Putamen (tissue), 1 donor: ENCODE measurements around the gene TSGA10.
A peak's percentile ranks its signal among the peaks of the same experiment; 100 is the strongest.
"Not testable (repeated sequence)": the region's sequence is repeated elsewhere in the genome, so short reads cannot be mapped to it uniquely, and the experiment has no call there.

Experiments used
- DNase-seq: peaks from one replicate; pipeline ENCODE4 v3.0.0-alpha.2; 2016; ENCODE audit warnings: low spot score

The TSGA10 gene

DNA sequence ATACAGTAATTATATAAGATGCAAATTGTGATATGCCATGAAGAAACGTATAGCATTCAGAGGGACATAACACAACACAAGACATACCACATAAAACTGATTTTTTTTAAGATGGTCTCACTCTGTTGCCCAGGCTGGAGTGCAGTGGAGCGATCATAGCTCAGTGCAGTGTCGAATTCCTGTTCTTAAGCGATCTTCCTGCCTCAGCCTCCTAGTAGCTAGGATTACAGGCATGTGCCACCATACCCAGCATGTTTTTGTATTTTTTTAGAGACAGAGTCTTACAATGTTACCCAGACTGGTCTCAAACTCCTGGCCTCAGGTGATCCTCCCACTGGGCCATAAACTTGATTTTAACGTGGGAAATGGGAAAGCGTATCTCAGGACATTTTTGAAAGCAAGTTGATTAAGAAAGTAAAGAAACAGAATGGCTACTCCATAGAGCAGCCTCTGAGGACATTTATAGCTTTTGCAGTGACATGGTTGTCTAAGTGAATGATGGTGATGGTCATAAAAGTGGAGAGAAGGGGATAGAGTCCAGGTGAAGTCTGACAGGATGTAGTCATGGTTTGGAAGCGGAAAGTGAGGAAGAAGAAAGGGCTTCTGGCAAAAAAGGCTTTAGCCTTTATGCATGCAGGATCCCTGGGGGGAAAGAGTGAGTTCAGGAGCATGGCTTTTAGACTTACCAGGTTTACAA is 2.4 kb downstream of the TSGA10 start:
- DNase-seq: no peak

DNA sequence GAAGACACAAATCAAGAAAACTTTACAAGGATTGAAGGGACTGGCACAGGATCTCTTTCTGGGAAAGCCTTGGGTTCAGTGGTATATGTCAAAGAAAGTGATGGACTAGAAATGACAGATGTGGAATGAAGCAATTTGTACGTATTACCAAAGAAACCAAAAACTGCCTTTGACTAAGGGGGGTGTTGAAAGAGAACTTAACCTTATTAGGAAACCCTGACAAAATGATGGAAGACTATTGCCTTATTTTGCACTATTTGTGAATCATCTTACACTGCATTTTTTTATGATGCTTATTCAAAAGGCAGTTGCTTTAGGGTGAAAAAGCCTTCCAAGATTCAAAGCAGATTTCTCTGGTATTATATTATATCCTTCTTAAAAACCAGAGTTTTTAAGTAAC is 4.0 kb downstream of the TSGA10 start:
- no peak for DNase-seq

DNA sequence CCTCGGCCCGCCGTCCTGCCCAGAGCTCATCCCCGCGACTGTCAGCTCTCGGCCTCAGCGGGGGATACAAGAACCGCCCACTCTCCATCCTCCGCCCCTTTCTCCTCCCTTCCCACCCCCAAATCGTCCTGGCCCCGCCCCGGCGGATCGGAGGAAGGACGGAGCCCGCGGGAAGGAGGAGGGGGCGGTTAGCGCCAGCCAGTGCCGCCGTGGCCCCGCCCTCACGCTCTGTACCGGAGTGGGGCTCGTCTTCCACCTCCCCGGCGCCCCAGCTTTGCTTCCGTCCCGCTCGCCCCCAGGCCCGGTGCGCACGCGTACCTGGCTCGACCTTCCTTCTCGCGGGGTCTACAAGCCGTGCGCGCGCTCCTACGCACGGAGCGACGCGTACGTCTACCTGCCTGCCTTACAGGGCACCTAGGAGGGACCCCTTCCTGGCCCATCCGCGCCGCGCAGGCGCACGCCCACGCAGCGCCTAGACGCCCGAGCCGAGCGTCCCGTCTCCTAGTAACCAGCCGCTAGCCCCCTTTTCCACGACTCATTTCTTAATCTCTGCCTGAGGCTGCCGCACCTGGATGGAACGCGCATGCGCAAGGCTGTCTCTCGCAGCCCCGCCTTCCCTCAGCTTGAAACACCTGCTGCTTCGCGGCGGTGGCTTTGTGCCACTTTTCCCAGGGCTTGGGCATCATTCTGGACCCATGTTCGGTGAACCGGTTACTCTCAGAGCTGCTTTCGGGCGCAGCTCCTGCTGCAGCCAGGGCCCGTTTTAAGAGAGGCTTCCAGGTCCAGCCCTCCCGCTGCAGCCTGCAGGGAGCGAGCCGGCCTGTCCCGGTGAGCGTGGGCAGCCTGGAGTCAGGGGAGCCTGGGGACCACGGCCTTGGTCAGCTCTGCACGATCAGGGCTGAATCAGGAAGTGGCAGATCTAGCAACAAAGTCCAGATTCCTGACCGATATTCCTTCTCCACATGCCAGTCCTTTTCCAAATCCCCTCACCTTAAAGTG is 13.3 kb downstream of the TSGA10 start, which contains the start of gene C2orf15:
Gene C2orf15 (plus strand): TSS at position 598 of the 999 bp plus-strand sequence. CDS start 8,852 bp downstream, outside the sequence.
- peak; percentile 95 for DNase-seq

DNA sequence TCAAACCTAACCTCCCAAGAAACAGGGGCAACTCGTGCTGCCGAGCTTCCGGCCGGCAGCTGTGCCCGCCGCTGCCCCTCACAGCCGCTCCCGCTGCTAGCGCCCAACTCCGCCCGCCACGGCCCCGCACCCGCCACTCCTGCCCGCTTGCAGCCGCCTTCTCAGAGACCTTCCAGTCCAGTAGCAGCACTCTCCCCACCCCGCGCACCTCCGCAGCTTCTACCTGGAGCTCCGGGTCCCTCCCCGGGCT is 14.0 kb downstream of the TSGA10 start:
- no peak for DNase-seq

DNA sequence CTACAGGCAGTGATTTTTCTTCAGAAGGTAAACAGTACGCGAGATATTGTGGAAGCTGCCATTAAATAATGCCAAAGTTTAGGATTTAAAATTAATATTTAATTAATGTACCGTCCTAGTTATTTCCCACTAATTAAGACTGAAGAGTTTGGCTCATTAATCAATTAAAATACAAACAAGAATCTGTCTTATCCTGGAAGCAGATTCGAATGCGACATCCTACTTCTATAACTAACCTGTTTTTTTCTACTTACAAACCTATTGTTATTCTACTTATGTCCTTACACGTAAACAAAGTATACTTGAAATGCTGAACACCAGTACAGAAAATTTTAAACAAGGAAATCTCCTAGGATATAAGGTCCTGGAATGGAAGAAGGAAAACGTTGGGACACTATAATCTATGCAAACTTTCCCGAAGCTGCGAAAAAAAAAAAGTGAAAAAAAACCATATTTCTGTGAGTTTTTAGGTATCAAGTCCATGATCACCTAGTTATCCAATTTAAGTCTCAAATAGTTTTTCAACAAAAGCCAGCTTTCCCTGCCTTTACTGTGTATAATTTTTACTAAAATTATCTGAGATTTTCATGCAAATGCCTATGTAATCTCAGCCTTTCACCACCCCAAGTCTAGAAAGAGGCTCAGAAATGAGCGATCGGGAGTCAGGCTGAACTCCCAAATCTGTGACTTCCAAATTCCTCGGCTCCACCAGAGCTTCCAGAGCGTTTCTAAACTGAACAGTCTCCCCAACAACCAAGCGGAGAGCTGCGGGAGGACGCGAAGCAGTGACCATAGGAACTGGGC is 14.5 kb downstream of the TSGA10 start:
- DNase-seq: no peak

DNA sequence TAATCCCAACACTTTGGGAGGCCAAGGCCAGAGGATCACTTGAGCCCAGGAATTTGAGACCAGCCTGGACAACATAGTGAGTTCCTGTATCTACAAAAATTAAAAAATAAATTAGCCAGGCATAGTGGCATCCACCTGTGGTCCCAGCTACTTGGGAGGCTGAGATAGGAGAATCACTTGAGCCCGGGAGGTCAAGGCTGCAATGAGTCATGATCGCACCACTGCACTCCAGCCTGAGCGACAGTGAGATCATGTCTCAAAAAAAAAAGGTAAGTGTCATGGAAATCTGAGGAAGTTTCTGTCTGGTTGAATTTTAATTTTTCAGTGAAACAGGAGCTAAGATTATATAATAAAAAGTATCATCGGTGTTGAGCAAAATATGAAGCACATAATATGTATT is 15.7 kb downstream of the TSGA10 start:
- DNase-seq: no peak

DNA sequence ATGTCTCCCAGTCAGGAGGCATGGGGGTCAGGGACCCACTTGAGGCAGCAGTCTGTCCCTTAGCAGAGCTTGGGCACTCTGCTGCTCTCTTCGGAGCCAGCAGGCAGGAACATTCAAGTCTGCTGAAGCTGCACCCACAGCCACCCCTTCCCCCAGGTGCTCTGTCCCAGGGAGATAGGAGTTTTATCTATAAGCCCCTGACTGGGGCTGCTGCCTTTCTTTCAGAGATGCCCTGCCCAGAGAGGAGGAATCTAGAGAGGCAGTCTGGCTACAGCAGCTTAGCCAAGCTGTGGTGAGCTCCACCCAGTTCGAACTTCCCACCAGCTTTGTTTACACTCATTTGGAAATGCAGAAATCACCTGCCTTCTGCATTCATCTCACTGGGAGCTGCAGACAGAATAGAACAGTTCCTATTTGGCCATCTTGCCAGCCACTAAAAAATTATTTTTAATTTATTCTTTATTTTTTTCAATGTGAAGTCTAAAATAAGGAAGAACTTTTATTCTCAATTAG is 19.6 kb downstream of the TSGA10 start:
- DNase-seq: not testable (repeated sequence)

DNA sequence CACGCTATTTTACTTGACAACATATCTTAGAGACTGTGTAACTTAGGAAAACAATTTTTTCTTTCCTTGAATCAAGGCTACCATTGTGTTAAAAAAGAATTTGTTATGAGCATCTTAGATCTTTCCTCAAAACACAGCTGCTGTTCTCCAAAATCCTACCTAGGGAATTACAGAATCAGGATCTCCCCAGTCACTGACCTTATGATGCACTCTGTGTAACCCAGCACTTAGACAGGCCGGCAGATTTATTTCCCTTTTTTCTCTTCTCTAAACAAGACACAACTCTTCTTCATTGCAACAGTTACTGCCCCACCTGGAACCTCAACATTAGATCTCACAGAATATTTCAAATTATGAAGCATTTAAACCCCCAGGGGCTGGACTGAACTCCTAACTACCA is 26.8 kb downstream of the TSGA10 start:
- DNase-seq: no peak

DNA sequence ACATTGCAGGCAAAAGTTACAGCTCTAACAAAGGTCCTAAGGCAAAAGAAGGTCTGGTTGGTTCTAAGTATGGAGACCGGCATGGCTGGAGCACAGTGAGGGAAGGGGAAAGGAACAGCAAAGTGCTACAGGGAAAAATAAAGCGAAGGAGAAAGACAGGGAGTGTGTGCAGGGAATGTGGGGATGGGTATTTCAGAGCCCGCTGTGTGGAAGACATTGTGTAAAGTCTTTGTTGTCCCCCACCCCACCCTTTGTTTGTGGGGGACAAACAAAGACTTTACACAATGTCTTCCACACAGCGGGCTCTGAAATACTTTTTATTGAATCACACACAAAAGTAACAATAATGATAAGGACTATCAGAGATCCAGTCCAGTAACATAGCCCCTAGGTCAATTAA is 42.1 kb downstream of the TSGA10 start:
- DNase-seq: peak; percentile 51

DNA sequence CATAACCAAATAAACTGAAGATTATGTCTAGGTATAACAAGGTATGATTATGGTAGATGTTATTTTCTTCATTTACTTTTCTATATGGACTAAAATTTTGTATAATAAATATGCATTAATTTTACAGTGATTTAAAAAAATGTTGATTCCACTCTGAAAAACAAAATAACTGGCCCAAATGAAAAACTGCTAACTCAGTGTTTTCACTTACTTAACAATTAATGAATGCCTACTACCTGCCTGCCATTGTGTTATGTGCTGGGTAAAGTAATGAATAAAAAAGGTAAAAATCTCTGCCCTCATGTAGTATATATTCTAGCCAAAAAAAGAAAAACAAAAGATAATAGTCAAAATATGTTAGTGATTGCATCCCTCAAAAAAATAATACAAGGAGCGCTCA is 42.8 kb downstream of the TSGA10 start:
- DNase-seq: no peak

DNA sequence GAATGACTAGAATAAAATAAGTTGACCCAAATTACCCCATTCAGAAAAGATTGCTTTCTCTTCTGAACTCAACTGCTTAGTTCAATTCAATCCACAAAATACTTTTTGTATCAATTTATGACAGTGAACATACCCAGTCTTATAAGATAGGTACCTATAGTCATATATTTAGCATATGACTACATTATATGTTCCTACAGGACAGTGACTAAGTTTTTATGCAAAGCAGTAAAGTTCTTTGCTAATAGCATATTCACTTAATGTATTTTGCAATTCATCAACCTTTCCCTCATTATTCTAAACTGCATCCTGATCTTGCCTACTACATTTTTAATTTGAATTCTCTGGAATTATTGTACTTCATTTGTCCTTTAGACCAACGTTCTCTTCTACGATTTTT is 43.5 kb downstream of the TSGA10 start:
- DNase-seq: no peak

DNA sequence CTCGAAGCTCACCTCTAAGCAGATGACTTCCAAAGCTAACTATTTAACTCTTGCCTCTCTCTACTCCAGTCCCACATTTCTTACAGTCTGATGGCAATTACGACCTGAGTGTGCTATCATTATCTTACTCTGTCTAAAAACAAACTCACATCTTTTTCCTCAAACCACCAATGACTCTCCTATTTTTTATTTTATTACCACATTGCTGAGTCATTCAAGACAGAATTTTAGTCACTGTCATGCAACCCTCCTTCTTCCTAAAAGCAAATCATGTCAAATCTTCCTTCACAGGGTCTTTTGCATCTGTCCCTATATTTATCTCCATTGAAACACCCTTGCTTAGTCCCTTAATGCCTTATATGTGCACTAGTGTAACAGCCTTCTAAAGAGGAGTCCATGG is 47.8 kb downstream of the TSGA10 start:
- no peak for DNase-seq

DNA sequence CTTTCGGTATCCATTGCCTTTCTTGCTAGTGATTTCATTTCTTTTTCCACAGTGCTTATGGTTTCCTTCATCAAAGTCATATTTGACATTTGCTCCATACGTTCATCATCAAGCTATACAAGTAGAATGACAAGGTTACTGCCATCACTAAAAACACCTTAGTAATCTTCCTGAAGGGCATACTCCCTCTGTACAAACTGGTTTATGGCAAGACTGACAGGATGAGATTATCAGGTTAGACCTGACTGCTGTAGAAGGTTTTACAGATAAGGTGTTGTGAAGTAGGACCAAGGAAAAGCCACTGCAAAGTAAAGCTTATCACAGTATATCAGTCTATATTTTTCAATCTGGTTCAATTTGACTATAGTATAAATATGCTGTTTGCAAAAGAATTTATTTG is 50.7 kb downstream of the TSGA10 start:
- no peak for DNase-seq

DNA sequence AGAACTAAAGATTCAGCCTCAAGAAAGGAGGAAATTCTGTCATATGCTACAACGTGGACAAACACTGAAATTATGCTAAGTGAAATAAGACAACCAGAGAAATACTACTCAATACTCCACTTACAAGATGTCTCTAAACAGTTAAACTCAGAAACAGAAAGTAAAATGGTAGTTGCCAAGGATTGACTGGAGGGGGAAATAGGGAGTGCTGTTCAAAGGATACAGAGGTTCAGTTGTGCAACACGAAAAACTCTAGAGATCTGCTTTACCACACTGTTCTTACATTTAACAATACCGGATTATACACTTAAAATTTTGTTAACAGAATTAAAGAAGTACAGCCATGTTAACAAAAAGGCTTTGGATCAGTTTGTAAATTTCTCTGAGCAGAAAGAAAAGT is 53.0 kb downstream of the TSGA10 start:
- DNase-seq: no peak

DNA sequence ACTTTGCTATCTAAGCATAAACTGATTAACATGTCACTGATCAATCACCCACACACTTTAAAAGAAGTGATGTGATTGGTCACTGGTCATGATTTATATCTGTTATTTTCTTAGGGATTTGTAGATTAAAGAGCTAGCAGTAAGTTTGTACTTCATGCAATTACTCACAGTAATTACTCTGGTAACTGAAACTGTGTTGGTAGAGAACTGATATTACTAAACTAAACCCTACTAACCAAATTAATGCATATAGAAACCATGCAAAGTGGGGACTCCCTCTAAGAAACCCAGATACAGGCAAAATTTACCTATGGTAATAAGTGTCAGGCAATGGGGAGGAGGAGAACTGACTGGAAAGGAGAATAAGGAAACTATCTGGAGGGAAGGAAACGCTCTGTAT is 58.0 kb downstream of the TSGA10 start:
- no peak for DNase-seq

DNA sequence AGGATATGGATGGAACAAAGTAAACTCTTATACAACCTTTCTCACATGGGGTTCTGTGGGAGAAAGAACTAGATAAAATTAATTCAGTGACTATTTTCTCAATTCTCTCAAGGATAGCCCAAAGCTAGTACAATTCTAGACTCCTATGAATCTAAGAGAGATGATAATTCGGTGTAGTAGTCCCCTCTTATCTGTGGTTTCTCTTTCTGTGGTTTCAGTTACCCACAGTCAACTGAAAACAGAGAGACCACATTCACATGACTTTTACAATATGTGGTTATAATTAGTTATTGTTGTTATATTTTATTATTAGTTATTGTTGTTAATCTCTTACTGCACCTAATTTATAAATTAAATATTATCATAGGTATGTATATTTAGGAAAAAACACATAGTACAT is 66.7 kb downstream of the TSGA10 start:
- no peak for DNase-seq

DNA sequence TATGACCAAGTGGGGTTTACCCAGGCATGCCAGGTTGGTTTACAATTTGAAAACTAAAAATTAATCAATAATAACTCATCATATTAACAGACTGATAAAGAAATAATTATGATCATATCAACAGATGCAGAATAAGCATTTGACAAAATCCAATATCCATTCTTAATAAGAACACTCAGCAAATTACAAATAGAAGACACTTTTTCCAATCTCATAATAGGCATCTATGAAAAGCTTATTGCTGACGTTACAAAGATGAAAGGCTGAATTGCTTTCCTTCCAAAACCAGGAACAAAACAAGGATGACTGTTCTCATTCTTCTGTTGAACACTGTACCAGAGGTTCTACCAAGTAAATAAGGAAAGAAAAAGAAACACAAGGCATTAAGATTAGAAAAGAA is 68.4 kb downstream of the TSGA10 start:
- DNase-seq: no peak

DNA sequence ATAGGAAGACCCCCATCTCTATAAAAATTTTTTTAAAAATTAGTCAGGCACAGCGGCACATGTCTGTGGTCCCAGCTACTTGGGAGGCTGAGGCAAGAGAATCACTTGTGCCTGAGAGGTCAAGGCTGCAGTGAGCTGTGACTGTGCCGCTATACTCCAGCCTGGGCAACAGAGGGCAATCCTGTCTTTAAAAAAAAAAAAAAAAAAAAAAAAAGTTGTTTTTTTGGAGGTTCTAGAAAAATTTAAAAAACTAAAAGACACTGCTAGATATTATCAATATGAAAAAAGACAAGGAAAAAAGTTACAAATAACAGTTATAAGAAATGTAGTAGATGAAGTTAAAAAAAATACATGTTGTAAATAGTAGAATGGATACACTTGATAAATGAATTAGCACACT is 69.3 kb downstream of the TSGA10 start:
- DNase-seq: no peak

DNA sequence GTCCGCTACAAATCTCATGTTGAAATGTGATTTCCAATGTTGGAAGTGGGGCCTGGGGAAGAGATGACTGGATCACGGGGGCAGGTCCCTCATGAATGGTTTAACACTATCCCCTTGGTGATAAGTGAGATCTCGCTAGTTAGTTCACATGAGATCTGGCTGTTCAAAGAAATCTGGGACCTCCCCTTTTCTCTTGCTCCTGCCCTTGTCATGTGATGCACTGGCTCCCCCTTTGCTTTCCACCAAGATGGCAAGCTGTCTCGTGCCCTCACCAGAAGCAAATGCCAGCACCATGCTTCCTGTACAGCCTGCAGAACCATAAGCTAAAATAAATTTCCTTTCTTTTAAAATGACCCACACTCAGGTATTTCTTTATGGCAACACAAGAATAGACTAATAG is 70.5 kb downstream of the TSGA10 start:
- no peak for DNase-seq

DNA sequence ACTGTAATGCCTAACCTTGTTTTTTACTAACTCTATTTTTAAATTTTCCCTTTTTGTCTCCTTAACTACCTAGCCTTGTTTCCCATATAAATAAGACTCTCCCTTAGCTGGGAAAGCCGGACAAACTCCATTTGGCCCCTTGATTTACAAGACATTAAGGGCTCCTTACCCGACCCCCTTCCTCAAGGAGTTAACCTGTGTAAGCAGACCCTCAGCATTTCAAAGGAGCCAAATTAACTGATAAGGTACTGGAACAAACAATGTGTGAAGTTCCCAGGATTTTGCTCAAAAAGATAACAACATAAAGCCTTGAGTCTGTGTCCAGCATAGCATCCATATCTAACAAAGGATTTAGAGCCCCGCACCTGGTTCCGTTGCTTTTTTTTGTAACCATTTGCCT is 72.9 kb downstream of the TSGA10 start:
- no peak for DNase-seq

DNA sequence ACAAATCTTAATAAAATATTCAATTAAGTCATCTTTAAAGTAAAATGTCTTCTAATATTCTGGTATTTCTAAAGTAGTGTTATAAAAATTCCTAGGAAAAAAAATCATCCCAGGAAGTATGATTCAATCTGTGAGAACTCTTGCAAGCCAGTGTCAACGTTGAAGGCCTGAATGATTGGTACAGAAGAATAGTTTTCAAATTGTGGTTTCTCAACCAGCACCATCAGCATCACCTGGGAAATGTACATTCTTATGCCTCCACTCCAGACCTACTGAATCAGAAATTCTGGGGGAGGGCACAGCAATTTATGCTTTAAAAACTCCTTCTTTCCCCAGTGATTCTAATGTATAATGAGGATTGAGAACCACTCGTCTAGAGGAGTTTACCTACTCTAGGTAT is 75.5 kb downstream of the TSGA10 start:
- DNase-seq: no peak

DNA sequence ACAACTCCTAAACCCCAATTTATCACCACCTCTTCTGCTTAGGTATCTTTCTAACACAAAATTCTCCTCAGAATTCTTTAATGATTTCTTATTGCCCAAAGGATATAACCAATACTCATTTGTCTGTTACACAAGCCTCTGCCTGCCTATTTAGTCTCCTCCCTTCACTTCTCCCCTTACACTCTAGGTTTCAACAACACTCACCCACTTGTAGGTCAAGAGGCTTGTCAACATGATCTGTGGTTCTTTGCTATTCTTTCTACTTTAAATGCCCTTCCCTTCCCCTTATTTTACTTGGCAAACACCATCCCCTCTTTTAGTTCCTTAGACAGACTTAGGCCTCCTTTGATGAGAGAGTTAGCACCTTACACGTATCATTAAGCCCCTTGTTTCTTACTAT is 82.2 kb downstream of the TSGA10 start:
- DNase-seq: no peak
